Body of pancreas (tissue), 4 donors: Measurements from ENCODE around the gene CCDC92B.

Experiments
- POLR2A ChIP-seq, 3 donors: fragments of 450-650 bp; IDR thresholded peaks; one replicate each; pipeline ENCODE4 v1.6.1; 2016; ENCODE audit warnings: antibody characterized with exemption in 3 of 3, mild to moderate bottlenecking in 2 of 3
- TF ChIP-seq, protein P1 (sequence below), 7 experiments: fragments of 450-650 bp in 4 of 7; fragments of 200-600 bp in 3 of 7; sonication (generic) in 3 of 7; IDR thresholded peaks; one replicate each; pipeline ENCODE4 v1.5.1; 2016 to 2019; ENCODE audit warnings: antibody characterized with exemption in 7 of 7

DNA sequence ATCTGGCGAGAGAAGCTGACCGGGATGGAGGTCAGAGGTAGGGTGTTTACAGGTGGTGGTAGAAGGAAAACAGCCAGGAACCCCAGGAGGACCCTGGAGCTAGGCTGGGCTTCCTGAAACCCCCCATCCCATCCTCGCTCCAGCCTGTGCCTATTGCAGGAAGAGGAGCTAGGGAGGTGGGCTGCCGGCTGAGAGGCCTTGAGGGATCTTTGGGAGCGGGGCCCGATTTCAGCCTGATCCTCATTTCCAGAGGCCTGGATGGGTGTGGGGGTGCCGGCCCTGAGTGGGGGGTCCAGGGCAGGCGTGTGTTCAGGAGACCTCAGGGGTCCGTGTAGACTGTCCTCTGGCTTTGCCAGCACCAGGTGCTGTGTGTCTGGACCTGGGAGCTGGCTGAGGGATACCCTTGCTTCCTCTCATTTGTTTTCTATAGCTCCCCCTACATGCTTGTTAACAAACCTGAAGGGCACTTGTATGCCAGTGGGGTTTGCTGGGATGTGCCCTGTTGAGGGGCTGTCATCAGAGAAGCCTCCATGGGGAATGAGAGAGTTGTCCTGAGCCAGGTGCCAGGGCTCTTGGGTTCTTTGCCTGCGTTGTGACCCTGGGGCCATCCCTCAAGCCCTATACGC, 27.9 kb upstream of the CCDC92B start:
- TF ChIP-seq, protein P1, sequence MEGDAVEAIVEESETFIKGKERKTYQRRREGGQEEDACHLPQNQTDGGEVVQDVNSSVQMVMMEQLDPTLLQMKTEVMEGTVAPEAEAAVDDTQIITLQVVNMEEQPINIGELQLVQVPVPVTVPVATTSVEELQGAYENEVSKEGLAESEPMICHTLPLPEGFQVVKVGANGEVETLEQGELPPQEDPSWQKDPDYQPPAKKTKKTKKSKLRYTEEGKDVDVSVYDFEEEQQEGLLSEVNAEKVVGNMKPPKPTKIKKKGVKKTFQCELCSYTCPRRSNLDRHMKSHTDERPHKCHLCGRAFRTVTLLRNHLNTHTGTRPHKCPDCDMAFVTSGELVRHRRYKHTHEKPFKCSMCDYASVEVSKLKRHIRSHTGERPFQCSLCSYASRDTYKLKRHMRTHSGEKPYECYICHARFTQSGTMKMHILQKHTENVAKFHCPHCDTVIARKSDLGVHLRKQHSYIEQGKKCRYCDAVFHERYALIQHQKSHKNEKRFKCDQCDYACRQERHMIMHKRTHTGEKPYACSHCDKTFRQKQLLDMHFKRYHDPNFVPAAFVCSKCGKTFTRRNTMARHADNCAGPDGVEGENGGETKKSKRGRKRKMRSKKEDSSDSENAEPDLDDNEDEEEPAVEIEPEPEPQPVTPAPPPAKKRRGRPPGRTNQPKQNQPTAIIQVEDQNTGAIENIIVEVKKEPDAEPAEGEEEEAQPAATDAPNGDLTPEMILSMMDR (IDR thresholded peaks at IDR 0.05): no peak
- TF ChIP-seq POLR2A (IDR thresholded peaks at IDR 0.05): no peak
